SK-N-SH (cell line): ENCODE results near the gene ATF3. TPM values are rescaled to one million over a fixed set of nuclear protein-coding genes. Genes with fewer than 3 reads are reported as not detected.

Experiments
- CTCF ChIA-PET: fragments of 300-600, 350-600 bp; formaldehyde crosslinking; extraction: SDS; loops from one replicate; lab custom pipeline; 2021; lab: Yijun Ruan, JAX
- POLR2A ChIA-PET: fragments of 350-600 bp; sonication (Branson Sonifier 250); formaldehyde crosslinking; extraction: SDS; loops from one replicate; lab custom pipeline; 2020; ENCODE audit warnings: antibody characterized with exemption, inconsistent platforms; lab: Yijun Ruan, JAX
- DNase-seq: peaks from one replicate; pipeline ENCODE4 v3.0.0; 2012
- H2AFZ ChIP-seq: fragments of 200-600 bp; sonication (generic); 2 replicates; pipeline ENCODE4 v1.8.1; 2016; ENCODE audit warnings: antibody characterized with exemption, mild to moderate bottlenecking, low read depth
- H3F3A ChIP-seq: fragments of 200-600 bp; sonication (generic); replicated peaks from 2 replicates; pipeline ENCODE3; 2016; ENCODE audit warnings: antibody characterized with exemption, mild to moderate bottlenecking; ENCODE audit not compliant: insufficient read depth
- H3K27ac ChIP-seq, 2 experiments: fragments of 200-500 bp in 1 of 2; fragments of 200-600 bp in 1 of 2; sonication (Bioruptor generic) in 1 of 2; sonication (generic), shearing (Covaris generic) in 1 of 2; 2 replicates each; pipeline versions ENCODE4 v1.5.1 to v1.6.1; 2014 to 2016; ENCODE audit warnings: low read depth in 2 of 2, inconsistent platforms in 1 of 2, low read length in 1 of 2, mild to moderate bottlenecking in 1 of 2, mixed read lengths in 1 of 2
- H3K27me3 ChIP-seq: fragments of 200-600 bp; sonication (generic), shearing (Covaris generic); 2 replicates; pipeline ENCODE4 v1.6.1; 2016; ENCODE audit warnings: mixed run types; ENCODE audit not compliant: insufficient read depth
- H3K36me3 ChIP-seq, 2 experiments: fragments of 200-500 bp in 1 of 2; fragments of 200-600 bp in 1 of 2; sonication (Bioruptor generic) in 1 of 2; sonication (generic) in 1 of 2; replicated peaks in 1 of 2; 2 replicates each; pipeline versions ENCODE3 to v1.5.1; 2014 to 2016; ENCODE audit warnings: low read length in 1 of 2, mild to moderate bottlenecking in 1 of 2; ENCODE audit not compliant: insufficient read depth in 2 of 2, control insufficient read depth in 1 of 2
- H3K4me1 ChIP-seq, 2 experiments: fragments of 200-500 bp in 1 of 2; fragments of 200-600 bp in 1 of 2; sonication (Bioruptor generic) in 1 of 2; sonication (generic), shearing (Covaris generic) in 1 of 2; 2 replicates each; pipeline versions ENCODE4 v1.5.1 to v1.6.1; 2014 to 2016; ENCODE audit warnings: low read depth in 1 of 2, low read length in 1 of 2, mixed run types in 1 of 2; ENCODE audit not compliant: insufficient read depth in 2 of 2, control insufficient read depth in 1 of 2
- H3K4me2 ChIP-seq: fragments of 200-600 bp; sonication (generic), shearing (Covaris generic); 2 replicates; pipeline ENCODE4 v1.6.1; 2017; ENCODE audit warnings: mixed run types
- H3K4me3 ChIP-seq, 2 experiments: fragments of 200-500 bp in 1 of 2; fragments of 200-600 bp in 1 of 2; sonication (Bioruptor generic) in 1 of 2; sonication (generic), shearing (Covaris generic) in 1 of 2; 2 replicates each; pipeline versions ENCODE4 v1.5.1 to v1.8.1; 2014 to 2016; ENCODE audit warnings: low read depth in 2 of 2, inconsistent platforms in 1 of 2, low read length in 1 of 2, mild to moderate bottlenecking in 1 of 2, mixed read lengths in 1 of 2, moderate library complexity in 1 of 2
- H3K79me2 ChIP-seq: fragments of 200-600 bp; sonication (generic); 2 replicates; pipeline ENCODE4 v1.8.1; 2017; ENCODE audit warnings: mild to moderate bottlenecking; ENCODE audit not compliant: insufficient read depth
- H3K9ac ChIP-seq: fragments of 200-600 bp; sonication (generic); 2 replicates; pipeline ENCODE4 v1.6.1; 2017; ENCODE audit warnings: mixed run types
- H3K9me2 ChIP-seq: fragments of 200-600 bp; sonication (generic); 2 replicates; pipeline ENCODE4 v1.6.1; 2017; ENCODE audit warnings: mixed run types
- H3K9me3 ChIP-seq: fragments of 200-600 bp; sonication (generic); 2 replicates; pipeline ENCODE4 v1.6.1; 2017; ENCODE audit warnings: mixed run types, mild to moderate bottlenecking, moderate library complexity
- H4K20me1 ChIP-seq: fragments of 200-600 bp; sonication (generic); 2 replicates; pipeline ENCODE4 v1.6.1; 2017; ENCODE audit warnings: mild to moderate bottlenecking, mixed run types; ENCODE audit not compliant: insufficient read depth
- CTCF ChIP-seq: fragments of 200-600 bp; sonication (generic); IDR thresholded peaks from 2 replicates; pipeline ENCODE4 v1.6.1; 2017; ENCODE audit warnings: antibody characterized with exemption, mild to moderate bottlenecking, moderate library complexity
- EZH2phosphoT487 ChIP-seq: fragments of 200-600 bp; sonication (generic); IDR thresholded peaks from 2 replicates; pipeline ENCODE4 v1.6.1; 2017; ENCODE audit warnings: low read depth, mixed run types, mild to moderate bottlenecking, antibody characterized with exemption, moderate library complexity, borderline replicate concordance
- FOXJ3 ChIP-seq: sonication (generic); formaldehyde crosslinking; IDR thresholded peaks from 2 replicates; pipeline ENCODE4 v1.5.1; 2020; ENCODE audit warnings: mild to moderate bottlenecking, missing genetic modification reagents
- FOXM1 ChIP-seq: IDR thresholded peaks from 2 replicates; pipeline ENCODE4 v1.4.0; 2012; ENCODE audit warnings: low read depth, mild to moderate bottlenecking
- GABPA ChIP-seq: IDR thresholded peaks from 2 replicates; pipeline ENCODE4 v1.4.0; 2012; ENCODE audit warnings: low read depth, mild to moderate bottlenecking
- MEF2A ChIP-seq: IDR thresholded peaks from 2 replicates; pipeline ENCODE4 v1.4.0; 2012; ENCODE audit warnings: low read depth, borderline replicate concordance
- NFIC ChIP-seq: IDR thresholded peaks from 2 replicates; pipeline ENCODE4 v1.4.0; 2012; ENCODE audit warnings: borderline replicate concordance
- PBX3 ChIP-seq: IDR thresholded peaks from 2 replicates; pipeline ENCODE4; 2012
- RAD21 ChIP-seq: IDR thresholded peaks from 2 replicates; pipeline ENCODE4 v1.6.1; 2012; ENCODE audit warnings: mild to moderate bottlenecking, low read length
- REST ChIP-seq: IDR thresholded peaks from 2 replicates; pipeline ENCODE4 v1.6.1; 2012; ENCODE audit warnings: mild to moderate bottlenecking, low read depth, low read length, moderate library complexity
- RFX5 ChIP-seq: IDR thresholded peaks from 2 replicates; pipeline ENCODE4 v1.6.1; 2012; ENCODE audit warnings: mild to moderate bottlenecking, improper control_type of control experiment, low read length
- SIN3A ChIP-seq: IDR thresholded peaks from 2 replicates; pipeline ENCODE4 v1.6.1; 2012; ENCODE audit warnings: low read depth, mild to moderate bottlenecking, low read length, moderate library complexity, borderline replicate concordance
- TAF1 ChIP-seq: IDR thresholded peaks from 2 replicates; pipeline ENCODE4 v1.6.1; 2012; ENCODE audit warnings: low read depth, mild to moderate bottlenecking, low read length, moderate library complexity, borderline replicate concordance
- TCF12 ChIP-seq: IDR thresholded peaks from 2 replicates; pipeline ENCODE4 v1.4.0; 2012
- TEAD4 ChIP-seq: IDR thresholded peaks from 2 replicates; pipeline ENCODE4 v1.4.0; 2012; ENCODE audit warnings: mild to moderate bottlenecking, borderline replicate concordance; ENCODE audit not compliant: insufficient read depth
- WGBS: methylation state at CpG from one replicate; pipeline ENCODE4 v1.1.6; 2017; ENCODE audit warnings: low lambda C conversion rate; 5-methylcytosine and 5-hydroxymethylcytosine counted together
- polyA plus RNA-seq, 3 experiments: library from polyadenylated mRNA; depleted of rRNA; stranded (reverse); fragments of >200 nt; gene quantifications; 2 replicates each; pipeline ENCODE4 v1.2.3, GENCODE V29; 2012

Gene ATF3
- polyA plus RNA-seq, 1 of the 3 experiments (the other 2 are of a cell fraction), result 29.7 TPM

- H3K27ac ChIP-seq, result no peak overlapping the region
- no peaks in the 10 kb centered on the region for H3K36me3 ChIP-seq
- no peak overlapping the region for H3K9ac ChIP-seq
- no peak overlapping the region for H2AFZ ChIP-seq
- ChIA-PET CTCF (no interaction called here), POLR2A (no interaction called here)
- no peak overlapping the region for H3K4me3 ChIP-seq
- H3K4me1 ChIP-seq, result peaks cover 0 to 3% of the 10 kb centered on the region in 2 experiments; a peak in 1 of 4 replicates
- no peak for DNase-seq
- no peaks in the 10 kb centered on the region for H3K79me2 ChIP-seq
- H3K9me2 ChIP-seq, result no peaks in the 10 kb centered on the region
- no peaks in the 10 kb centered on the region for H3F3A ChIP-seq
- H3K4me2 ChIP-seq, result no peak overlapping the region
- H3K27me3 ChIP-seq, result peaks cover 12% of the 10 kb centered on the region; the same call in 1 of the 2 replicates
- no peaks in the 10 kb centered on the region for H3K9me3 ChIP-seq
- H4K20me1 ChIP-seq, result no peaks in the 10 kb centered on the region
- TF ChIP-seq TEAD4 (no peak), RFX5 (no peak), TCF12 (no peak), FOXM1 (no peak), PBX3 (no peak), REST (no peak), EZH2phosphoT487 (no peak), FOXJ3 (CRISPR knock-in tag) (no peak)
- 66% methylated on average over 3 of the region's 11 CpGs for WGBS
These were observed 38.4 kb downstream of the ATF3 start for GRCh38 chr1:212647004-212647403.

- ChIA-PET CTCF (no interaction called here), POLR2A (no interaction called here)
- no peak overlapping the region for H2AFZ ChIP-seq
- no peaks in the 10 kb centered on the region for H3K36me3 ChIP-seq
- no peaks in the 10 kb centered on the region for H3K9me3 ChIP-seq
- 66% methylated on average over 3 of the region's 3 CpGs for WGBS
- H3K27me3 ChIP-seq, result peaks cover 12% of the 10 kb centered on the region; the same call in 1 of the 2 replicates
- no peaks in the 10 kb centered on the region for H3K79me2 ChIP-seq
- H3K4me3 ChIP-seq, result no peak overlapping the region
- no peak for DNase-seq
- peaks cover 0 to 3% of the 10 kb centered on the region in 2 experiments; a peak in 1 of 4 replicates for H3K4me1 ChIP-seq
- TF ChIP-seq SIN3A, result no peak
- no peak for TF ChIP-seq MEF2A
- TF ChIP-seq TCF12, result no peak
- no peak for TF ChIP-seq NFIC
- no peak for TF ChIP-seq GABPA
- no peak for TF ChIP-seq TAF1
- no peak for TF ChIP-seq RAD21
- no peak for TF ChIP-seq CTCF
- H4K20me1 ChIP-seq, result no peaks in the 10 kb centered on the region
- H3F3A ChIP-seq, result no peaks in the 10 kb centered on the region
- H3K27ac ChIP-seq, result no peak overlapping the region
- H3K9me2 ChIP-seq, result no peaks in the 10 kb centered on the region
- H3K4me2 ChIP-seq, result no peak overlapping the region
- H3K9ac ChIP-seq, result no peak overlapping the region
These were observed 39.9 kb downstream of the ATF3 start for GRCh38 chr1:212648431-212648830.
